Measurements from ENCODE around the gene PRM2.

DNA sequence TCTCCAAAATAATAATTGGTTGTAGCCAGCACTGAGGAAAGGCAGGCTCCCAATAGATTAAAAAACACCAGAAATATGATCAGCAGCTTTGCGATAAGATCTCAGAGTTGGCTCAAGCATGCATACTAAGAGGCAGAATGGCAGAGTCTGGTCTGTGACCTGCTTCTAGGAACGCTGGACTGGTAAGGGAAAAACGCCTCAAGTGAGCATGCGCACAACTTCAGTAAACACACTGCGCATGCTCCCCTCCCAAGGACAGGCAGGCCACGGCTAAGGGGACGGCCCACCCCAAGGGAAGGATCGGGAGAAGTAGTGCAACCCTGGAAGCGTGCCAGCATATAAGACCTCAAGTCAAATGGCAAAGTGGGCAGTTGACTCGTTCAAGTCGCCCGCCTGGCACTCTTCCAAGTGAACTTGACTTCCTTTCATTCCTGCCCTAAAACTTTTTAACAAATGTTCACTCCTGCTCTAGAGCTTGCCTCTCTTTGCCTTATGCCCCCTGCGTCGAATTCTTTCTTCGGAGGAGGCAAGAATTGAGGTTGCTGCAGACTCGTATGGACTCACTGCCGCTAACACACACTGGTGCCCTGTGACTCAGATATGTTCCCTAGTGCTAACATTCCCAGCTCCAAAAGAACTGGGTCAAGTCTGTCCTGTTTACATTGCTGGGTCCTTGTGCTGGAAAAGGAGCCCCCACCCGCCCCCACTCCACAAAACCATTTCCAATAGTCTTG is 27.3 kb upstream of the PRM2 start:
- no peak for TF ChIP-seq CHD2 (IDR thresholded peaks at IDR 0.05; ENCODE audit: low read length)
- TF ChIP-seq POLR2A (IDR thresholded peaks at IDR 0.05; ENCODE audit: control extremely low read depth in 1 of 2, low read depth in 2 of 2, low read length in 2 of 2) = no peak
- TF ChIP-seq USF2 (IDR thresholded peaks at IDR 0.05; ENCODE audit: low read length) = no peak
- no peak for TF ChIP-seq CTCF (IDR thresholded peaks at IDR 0.05; ENCODE audit: control extremely low read depth in 1 of 3, insufficient read depth in 1 of 3, low read depth in 1 of 3, low read length in 3 of 3)
- no peak for TF ChIP-seq HDAC6 (IDR thresholded peaks at IDR 0.05; ENCODE audit: low read depth, low read length)
- TF ChIP-seq CEBPB (IDR thresholded peaks at IDR 0.05; ENCODE audit: low read depth, low read length) = no peak

Measured in H1 (cell line).